ENCODE measurements around the gene ACO2. TPM values are rescaled to one million over a fixed set of nuclear protein-coding genes. Genes with fewer than 3 reads are reported as not detected.

Gene ACO2
- total RNA-seq, 2 experiments from 2014 or later, result 96.5 to 97.7 TPM

GRCh38 chr22:41532908-41533825 is 64.2 kb downstream of the ACO2 start:
- Mint-ChIP-seq H3K27ac (peak overlapping the region; percentile 25), H3K27me3 (no peaks in the 10 kb centered on the region), H3K4me1 (ENCODE audit: low read depth) (peaks cover 3% of the 10 kb centered on the region), H3K9me3 (no peaks in the 10 kb centered on the region), H3K4me3 (no peak overlapping the region), H3K36me3 (ENCODE audit: low read depth) (peaks cover 25% of the 10 kb centered on the region)
- ATAC-seq (peak; percentile 92), DNase-seq (peak; percentile 84)
- POLR2A ChIA-PET, result interaction anchor here (1.1 to 1.4 kb wide), 2 partner anchors 9 to 11 kb away, joined by 3 read pairs; partner anchors contain the start of gene POLR3H
- peak; percentile 80 for TF ChIP-seq CTCF (IDR thresholded peaks at IDR 0.05)
- CTCF ChIA-PET, result interaction anchor here (0.6 to 2.2 kb wide), 15 partner anchors 8 to 168 kb away, joined by 3 to 14 read pairs (median 3); partner anchors contain the start of genes ACO2, PHF5A and PMM1
- intact Hi-C loops (cut with micrococcal nuclease), result no loop called here

- peaks cover 25% of the 10 kb centered on the region for H3K36me3 Mint-ChIP-seq (ENCODE audit: low read depth)
- CTCF ChIA-PET, result interaction anchor here (1.7 kb wide), 1 partner anchor 10 kb away, joined by 4 read pairs; no protein-coding TSS in a partner anchor
- H3K9me3 Mint-ChIP-seq, result no peaks in the 10 kb centered on the region
- H3K27ac Mint-ChIP-seq, result no peak overlapping the region
- POLR2A ChIA-PET, result no interaction called here
- H3K4me1 Mint-ChIP-seq (ENCODE audit: low read depth), result peaks cover 3% of the 10 kb centered on the region
- H3K4me3 Mint-ChIP-seq, result no peak overlapping the region
- no peak for ATAC-seq
- H3K27me3 Mint-ChIP-seq, result no peaks in the 10 kb centered on the region
- no peak for DNase-seq
- TF ChIP-seq CTCF (IDR thresholded peaks at IDR 0.05), result no peak
- intact Hi-C loops (cut with micrococcal nuclease), result no loop called here
These were observed 65.3 kb downstream of the ACO2 start for GRCh38 chr22:41534219-41534618.

GRCh38 chr22:41535244-41535643 is 66.3 kb downstream of the ACO2 start:
- Mint-ChIP-seq H3K27ac (no peak overlapping the region), H3K4me1 (ENCODE audit: low read depth) (peaks cover 3% of the 10 kb centered on the region), H3K27me3 (no peaks in the 10 kb centered on the region), H3K36me3 (ENCODE audit: low read depth) (peaks cover 29% of the 10 kb centered on the region), H3K9me3 (no peaks in the 10 kb centered on the region), H3K4me3 (no peak overlapping the region)
- no peak for TF ChIP-seq CTCF (IDR thresholded peaks at IDR 0.05)
- DNase-seq, result no peak
- ChIA-PET CTCF (interaction anchor here (1.1 to 1.7 kb wide), 3 partner anchors 11 to 133 kb away, joined by 4 to 5 read pairs (median 4); no protein-coding TSS in a partner anchor), POLR2A (interaction anchor here (0.9 to 1.1 kb wide), 2 partner anchors 9 to 73 kb away, joined by 3 to 6 read pairs; no protein-coding TSS in a partner anchor)
- ATAC-seq, result no peak
- intact Hi-C loops (cut with micrococcal nuclease), result no loop called here

GRCh38 chr22:41537203-41537602 is 68.3 kb downstream of the ACO2 start:
- no peak for ATAC-seq
- peaks cover 13% of the 10 kb centered on the region for H3K4me1 Mint-ChIP-seq (ENCODE audit: low read depth)
- H3K27ac Mint-ChIP-seq, result no peak overlapping the region
- DNase-seq, result no peak
- H3K4me3 Mint-ChIP-seq, result no peak overlapping the region
- no peaks in the 10 kb centered on the region for H3K27me3 Mint-ChIP-seq
- ChIA-PET CTCF (interaction anchor here (1.0 to 1.5 kb wide), 2 partner anchors 10 to 134 kb away, joined by 5 to 8 read pairs; no protein-coding TSS in a partner anchor), POLR2A (interaction anchor here (0.6 to 0.8 kb wide), 3 partner anchors 64 to 156 kb away, joined by 3 to 4 read pairs (median 3); no protein-coding TSS in a partner anchor)
- H3K36me3 Mint-ChIP-seq (ENCODE audit: low read depth), result peaks cover 26% of the 10 kb centered on the region
- H3K9me3 Mint-ChIP-seq, result no peaks in the 10 kb centered on the region
- intact Hi-C loops (cut with micrococcal nuclease), result no loop called here
- TF ChIP-seq CTCF (IDR thresholded peaks at IDR 0.05), result no peak
